Stomach (tissue), 4 donors: ENCODE data around the gene PPP2R3A.

Experiments used
- POLR2A ChIP-seq, 4 donors: fragments of 450-650 bp; IDR thresholded peaks; one replicate each; pipeline ENCODE4 v1.6.1; 2016; ENCODE audit warnings: antibody characterized with exemption in 4 of 4, control low read depth in 2 of 4, mild to moderate bottlenecking in 1 of 4, moderate library complexity in 1 of 4
- TF ChIP-seq, protein P1 (sequence below), 7 experiments: fragments of 450-650 bp in 4 of 7; fragments of 200-600 bp in 3 of 7; sonication (generic) in 3 of 7; IDR thresholded peaks; one replicate each; pipeline ENCODE4 v1.5.1; 2016 to 2019; ENCODE audit warnings: antibody characterized with exemption in 7 of 7, control low read depth in 2 of 7, mild to moderate bottlenecking in 1 of 7

DNA sequence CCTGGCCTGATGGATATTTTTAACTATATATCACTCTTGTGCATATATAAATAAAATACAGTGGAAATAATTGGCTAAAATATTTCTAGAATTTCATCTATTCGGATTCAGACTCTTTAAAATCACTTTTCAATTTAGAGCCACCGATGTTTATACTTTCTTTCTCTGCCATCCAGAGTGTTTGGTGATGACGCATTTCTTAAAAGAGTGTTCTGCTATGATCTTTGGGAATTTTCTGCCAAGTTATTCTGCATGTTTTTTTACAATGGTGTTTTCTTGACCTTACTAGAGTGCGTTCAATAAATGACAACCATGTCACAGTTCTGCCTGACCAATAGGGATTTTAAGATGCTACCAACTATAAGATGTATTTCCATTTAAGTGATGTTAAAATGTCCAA, 30.2 kb downstream of the PPP2R3A start:
- TF ChIP-seq, protein P1, sequence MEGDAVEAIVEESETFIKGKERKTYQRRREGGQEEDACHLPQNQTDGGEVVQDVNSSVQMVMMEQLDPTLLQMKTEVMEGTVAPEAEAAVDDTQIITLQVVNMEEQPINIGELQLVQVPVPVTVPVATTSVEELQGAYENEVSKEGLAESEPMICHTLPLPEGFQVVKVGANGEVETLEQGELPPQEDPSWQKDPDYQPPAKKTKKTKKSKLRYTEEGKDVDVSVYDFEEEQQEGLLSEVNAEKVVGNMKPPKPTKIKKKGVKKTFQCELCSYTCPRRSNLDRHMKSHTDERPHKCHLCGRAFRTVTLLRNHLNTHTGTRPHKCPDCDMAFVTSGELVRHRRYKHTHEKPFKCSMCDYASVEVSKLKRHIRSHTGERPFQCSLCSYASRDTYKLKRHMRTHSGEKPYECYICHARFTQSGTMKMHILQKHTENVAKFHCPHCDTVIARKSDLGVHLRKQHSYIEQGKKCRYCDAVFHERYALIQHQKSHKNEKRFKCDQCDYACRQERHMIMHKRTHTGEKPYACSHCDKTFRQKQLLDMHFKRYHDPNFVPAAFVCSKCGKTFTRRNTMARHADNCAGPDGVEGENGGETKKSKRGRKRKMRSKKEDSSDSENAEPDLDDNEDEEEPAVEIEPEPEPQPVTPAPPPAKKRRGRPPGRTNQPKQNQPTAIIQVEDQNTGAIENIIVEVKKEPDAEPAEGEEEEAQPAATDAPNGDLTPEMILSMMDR (IDR thresholded peaks at IDR 0.05), result no peak
- no peak for TF ChIP-seq POLR2A (IDR thresholded peaks at IDR 0.05)
